Hematopoietic multipotent progenitor cell (in vitro differentiated cells): ENCODE data around the gene PEPD. TPM values are rescaled to one million over a fixed set of nuclear protein-coding genes. Genes with fewer than 3 reads are reported as not detected.
A peak's percentile ranks its signal among the peaks of the same experiment; 100 is the strongest.

ENCODE experiments used
- DNase-seq, 3 donors: peaks; one replicate each; pipeline ENCODE4 v3.0.0-alpha.2; 2011 to 2015; ENCODE audit warnings: low read depth in 2 of 3, low spot score in 2 of 3
- total RNA-seq: library from RNA; depleted of rRNA; stranded (reverse); fragments of >200 nt; gene quantifications from one replicate; pipeline ENCODE4 v1.2.3, GENCODE V29; 2012

Gene PEPD
- total RNA-seq, 1 donor = 41.7 TPM

DNA sequence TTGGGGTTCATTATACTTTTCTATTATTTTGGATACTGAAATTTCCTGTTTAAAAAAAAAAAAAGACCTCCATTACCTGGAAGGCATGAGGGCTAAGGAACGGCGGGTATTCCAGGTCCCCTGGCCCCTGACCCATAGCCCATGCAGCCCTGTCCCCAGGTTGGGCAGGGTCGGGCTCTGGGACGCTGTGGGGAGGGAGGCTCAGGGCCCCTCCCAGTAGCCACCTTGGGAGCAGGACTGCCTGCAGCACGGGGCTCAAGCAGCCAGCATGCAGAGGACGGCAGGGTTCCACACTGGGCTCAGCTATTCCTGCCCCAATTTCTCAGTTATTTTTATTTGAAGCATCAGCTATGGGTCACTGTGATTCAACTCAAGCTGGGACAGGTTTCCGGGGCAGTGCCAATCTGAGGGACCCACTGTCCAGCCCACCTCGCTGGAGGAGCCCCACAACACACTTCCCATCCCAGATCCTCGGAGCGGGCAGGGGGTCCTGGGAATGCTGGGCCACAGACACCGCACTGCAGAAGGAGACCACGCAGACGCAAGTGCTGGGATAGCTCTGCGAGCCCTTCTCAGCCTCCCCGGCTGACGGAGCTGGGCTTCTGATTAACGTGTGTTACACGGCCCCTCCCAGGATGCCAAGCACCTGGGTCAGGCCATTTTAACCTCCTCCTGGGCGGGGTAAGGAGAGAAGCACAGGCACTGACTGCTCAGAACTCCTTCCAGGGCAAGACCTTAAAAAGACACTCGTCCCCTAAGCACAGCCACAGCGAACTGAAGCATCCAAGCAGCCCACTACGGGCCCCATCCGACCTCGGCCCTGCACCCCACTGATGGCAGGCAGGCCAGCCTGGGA, 60.1 kb downstream of the PEPD start:
- no peak for DNase-seq

- no peak for DNase-seq
These were observed 61.2 kb downstream of the PEPD start for GRCh38 chr19:33460221-33460908.

GRCh38 chr19:33459222-33460090, 62.1 kb downstream of the PEPD start:
- no peak for DNase-seq

GRCh38 chr19:33458807-33459206, 62.8 kb downstream of the PEPD start:
- DNase-seq = no peak

DNA sequence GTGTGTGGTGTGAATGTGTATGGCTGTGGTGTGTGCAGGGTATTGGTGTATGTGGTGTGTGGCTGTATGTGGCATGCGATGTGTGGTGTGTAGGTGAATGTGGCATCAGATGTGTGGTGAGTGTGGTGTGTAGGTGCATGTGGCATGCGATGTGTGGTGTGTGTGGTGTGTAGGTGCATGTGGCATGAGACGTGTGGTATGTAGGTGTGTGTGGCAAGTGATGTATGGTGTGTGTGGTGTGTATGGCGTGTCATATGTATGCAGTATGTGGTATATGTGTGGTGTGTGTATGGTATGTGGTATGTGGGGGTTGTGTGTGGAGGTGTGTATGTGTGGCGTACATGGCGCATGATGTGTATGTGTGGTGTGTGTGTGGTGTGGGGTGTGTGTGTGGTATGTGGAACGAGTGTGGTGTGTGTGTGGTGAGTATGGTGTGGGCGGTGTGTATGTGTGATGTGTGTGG, 63.4 kb downstream of the PEPD start:
- no peak for DNase-seq

DNA sequence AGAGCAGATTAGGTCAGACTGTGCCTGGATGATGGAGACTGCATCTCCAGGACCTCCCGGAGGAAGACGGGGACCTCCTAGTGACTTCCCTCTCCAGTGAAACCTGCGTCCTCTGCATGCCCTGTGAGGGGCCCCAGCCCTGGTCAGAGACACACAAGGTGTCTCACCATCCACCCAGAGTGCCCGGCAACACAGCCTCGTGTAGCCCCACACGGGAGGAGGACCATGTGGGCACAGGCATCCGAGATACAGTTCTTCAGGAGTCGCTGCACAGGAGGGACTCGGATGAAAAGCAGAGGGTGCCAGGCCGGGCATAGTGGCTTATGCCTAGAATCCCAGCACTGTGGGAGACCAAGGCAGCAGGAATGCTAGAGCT, 64.8 kb downstream of the PEPD start:
- DNase-seq = no peak

DNA sequence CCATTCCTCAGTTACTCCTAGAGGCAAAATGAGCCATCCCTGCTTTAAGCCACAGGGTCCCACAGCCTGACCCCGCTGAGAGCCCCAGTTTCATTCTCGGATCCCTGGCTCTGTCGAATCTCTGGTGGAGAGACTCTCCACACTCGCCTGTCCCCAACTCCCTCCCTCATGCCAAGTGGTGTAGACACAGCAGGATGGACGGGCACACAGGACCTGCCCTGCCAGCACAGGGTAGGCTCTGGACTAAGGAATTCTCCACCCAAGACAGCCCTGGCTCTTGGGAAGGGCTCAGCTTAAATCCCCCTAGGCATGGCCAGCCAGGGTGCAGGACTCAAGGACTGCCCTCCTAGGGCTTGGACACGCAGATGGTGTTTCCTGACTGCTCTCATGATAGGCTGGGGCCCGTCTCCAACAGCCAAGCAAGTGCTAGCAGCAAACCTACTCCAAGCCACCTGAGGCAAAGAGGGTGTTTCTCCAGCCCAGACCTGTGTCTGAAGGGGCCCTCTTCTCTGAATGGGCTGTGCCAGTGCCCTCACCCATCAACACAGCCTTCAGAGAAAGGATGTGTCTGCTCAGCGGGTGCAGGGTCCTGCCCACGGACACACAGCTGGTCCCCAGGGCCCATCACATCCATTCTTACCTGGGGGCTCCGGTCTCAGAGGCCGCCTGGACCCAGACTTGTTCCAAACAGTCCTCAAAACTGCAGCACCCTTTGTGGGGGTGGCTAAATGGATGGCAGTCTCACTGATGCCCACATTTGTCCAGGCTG, 65.3 kb downstream of the PEPD start:
- no peak for DNase-seq

DNA sequence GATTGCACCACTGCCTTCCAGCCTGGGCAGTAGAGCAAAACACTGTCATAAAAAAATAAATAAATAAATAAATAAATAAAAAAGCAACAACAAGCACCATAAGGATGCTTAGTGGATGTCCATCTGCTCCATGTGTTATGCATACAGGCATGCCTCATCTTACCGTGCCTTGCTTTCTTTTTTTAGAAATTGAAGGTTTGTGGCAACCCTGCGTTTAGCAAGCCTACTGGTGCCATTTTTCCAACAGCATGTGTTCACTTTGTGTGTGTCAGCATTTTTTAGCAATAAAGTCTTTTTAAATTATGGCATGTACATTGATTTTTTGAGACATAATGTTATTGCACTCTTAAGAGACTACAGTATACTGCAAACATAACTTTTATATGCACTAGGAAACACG, 68.3 kb downstream of the PEPD start:
- no peak for DNase-seq

DNA sequence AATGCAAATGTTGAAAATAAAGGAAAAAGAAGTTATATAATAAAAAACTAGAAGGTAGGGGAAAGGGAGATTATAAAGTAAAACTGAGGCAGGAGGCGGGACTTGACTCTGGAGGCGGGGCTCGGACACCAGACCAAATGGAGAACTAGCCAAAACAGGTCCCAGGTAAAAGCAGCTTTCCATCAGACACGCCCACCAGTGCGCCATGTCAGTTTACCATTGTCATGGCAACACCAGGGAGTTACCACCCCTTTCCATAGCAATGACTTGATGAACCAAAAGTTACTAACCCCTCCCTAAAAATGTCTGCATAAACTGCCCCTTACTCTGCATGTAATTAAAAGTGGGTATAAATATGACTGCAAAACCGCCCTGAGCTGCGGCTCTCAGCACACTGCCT, 70.9 kb downstream of the PEPD start:
- DNase-seq = no peak

DNA sequence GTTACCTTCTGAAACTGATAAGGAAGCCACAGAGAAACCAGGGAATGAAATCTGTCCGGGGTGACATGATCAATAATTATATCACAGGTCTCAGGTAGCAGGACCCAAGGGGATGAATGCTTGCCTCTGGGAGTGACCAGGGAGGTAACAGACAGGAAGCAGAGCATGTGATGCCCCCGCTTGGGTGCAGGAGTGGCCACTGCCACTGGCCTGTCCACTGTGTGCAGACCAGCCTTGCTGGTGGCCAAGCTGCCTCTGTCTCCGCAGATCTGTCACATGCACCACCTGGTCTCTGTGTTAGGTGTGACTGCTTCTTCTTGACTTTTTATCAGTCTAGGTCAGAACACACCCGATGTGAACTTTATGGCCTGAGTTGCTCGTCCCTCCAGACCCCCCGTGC, 71.8 kb downstream of the PEPD start:
- DNase-seq = no peak

DNA sequence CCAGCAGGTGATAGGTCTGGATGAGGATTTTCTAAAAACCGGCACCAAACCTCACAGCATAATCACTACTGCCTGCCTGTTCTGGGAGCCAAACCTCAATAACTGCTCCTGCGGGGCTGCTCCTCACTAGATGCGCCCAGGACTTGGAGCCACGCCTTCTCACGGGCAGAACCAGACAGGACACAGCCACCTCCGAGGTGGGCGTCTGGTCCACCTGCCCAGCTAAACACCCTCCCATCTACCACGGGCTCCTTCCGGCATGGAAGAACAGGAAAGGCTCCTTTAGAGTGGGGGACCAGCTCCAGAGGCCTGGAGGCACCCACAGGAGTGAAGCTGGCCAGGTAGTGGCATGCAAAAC, 73.5 kb downstream of the PEPD start:
- DNase-seq = no peak

DNA sequence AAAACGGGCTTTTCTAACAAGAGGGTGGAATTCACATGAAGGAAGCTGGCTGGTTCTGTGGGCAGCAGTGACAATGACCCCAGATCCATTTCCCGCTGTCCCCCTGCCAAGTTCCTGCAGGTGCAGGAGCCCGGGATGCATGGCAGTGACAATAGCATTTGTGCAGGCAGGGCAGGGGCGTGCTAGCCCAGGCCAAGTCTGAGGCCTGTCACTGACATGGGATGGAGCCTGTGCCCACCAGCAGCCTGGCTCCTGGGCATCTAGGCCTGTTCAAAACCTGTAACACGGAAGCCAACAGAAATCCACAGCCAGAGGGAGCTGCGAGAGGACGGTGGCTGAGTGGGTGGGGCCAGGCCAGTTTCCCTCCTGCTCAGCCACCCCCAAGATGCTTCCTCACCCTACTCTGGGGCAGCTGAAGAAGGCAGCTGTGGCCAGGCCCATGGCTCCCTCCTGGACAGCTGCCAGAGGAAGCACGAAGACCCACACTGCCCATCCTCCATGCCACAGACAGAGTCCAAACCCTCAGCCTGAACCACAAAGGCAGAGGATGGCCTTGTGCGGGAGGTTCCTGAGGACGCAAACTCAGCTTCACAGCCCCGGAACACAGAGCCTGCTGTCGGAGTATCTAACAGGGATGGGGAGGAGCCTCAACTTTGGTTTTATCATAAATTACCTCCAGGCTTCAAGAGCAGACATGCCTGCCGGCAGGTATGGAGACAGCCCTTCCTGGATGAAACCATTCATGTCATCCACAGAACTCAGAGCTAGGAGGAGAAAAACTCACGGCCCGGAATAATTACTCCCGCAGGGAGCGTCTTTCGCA, 74.0 kb downstream of the PEPD start:
- peak in 2 of 3 donors; percentile 20 to 60 for DNase-seq

DNA sequence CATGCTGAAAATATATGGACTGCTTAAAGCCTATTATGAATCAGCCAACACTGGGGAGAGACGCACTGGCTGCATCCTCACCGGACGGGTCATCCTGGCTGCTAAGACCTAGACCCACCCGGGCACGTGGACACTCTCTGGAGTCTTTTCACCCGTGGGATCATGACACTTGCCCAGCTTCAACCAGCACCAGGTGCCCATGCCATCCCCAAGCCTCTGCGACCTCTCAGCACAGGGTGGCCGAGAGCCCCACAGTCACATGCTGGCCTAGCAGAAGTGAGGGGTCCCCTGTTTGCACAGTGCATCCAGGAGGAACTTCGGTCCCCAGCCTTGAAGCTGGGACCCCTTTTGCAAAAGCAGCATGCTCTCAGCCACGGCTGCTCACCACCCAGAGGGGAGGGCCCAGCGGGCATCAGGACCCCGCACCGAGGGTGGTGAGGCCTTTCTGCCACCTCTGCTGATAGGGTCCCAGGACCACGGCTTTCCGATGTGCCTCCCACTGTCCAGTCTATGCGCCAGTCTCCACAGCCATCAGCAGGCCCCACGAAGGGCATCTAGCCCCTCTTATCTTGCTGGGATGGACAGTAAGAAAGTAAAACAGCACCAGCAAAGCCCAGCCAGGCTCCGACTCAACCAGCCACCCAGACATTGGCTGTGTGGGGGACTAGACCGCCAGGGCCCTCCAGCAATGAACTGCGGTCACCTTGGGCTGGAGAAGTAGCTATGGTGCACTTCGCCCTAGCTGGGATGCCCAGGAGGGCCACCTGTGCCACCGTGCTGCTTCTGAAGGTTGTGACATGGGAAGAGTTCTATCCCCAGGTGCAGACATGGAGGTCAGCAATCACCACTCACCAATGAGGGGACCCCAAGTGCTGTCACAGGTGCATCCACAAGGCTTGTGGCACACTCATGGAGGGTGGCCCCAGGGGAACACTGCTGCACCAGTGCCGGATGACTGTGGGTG, 75.0 kb downstream of the PEPD start:
- DNase-seq = no peak

- DNase-seq = no peak
These were observed 75.9 kb downstream of the PEPD start for GRCh38 chr19:33445442-33446329.

GRCh38 chr19:33444562-33445441, 76.8 kb downstream of the PEPD start:
- DNase-seq = no peak
